GM19438 (cell line): ENCODE data around the gene TTC39B.
A peak's percentile ranks its signal among the peaks of the same experiment; 100 is the strongest.

Source experiments
- ATAC-seq: cut with Tn5 transposase; IDR thresholded peaks from one replicate; pipeline ENCODE4 v1.9.1; 2021; ENCODE audit warnings: low read depth; ENCODE audit not compliant: unreplicated experiment

Gene TTC39B

GRCh38 chr9:15231788-15232635, 75.0 kb downstream of the TTC39B start:
- peak; percentile 72 for ATAC-seq

GRCh38 chr9:15229409-15229808, 77.6 kb downstream of the TTC39B start:
- ATAC-seq, result no peak

GRCh38 chr9:15227491-15227890, 79.5 kb downstream of the TTC39B start:
- ATAC-seq, result no peak

- ATAC-seq, result no peak
Measured at GRCh38 chr9:15225564-15226126, 81.4 kb downstream of the TTC39B start.

- no peak for ATAC-seq
Measured at GRCh38 chr9:15222313-15222712, 84.7 kb downstream of the TTC39B start.

- no peak for ATAC-seq
Measured at GRCh38 chr9:15221746-15222145, 85.3 kb downstream of the TTC39B start.

- ATAC-seq, result no peak
Measured at GRCh38 chr9:15220658-15221318, 86.2 kb downstream of the TTC39B start.

- no peak for ATAC-seq
Measured at GRCh38 chr9:15219546-15219945, 87.5 kb downstream of the TTC39B start.

GRCh38 chr9:15218994-15219393, 88.0 kb downstream of the TTC39B start:
- ATAC-seq, result no peak

GRCh38 chr9:15213249-15213648, 93.8 kb downstream of the TTC39B start:
- ATAC-seq, result no peak

GRCh38 chr9:15211815-15212495, 95.1 kb downstream of the TTC39B start:
- ATAC-seq, result peak; percentile 40

GRCh38 chr9:15211160-15211814, 95.7 kb downstream of the TTC39B start:
- peak; percentile 86 for ATAC-seq

- no peak for ATAC-seq
Measured at GRCh38 chr9:15206903-15207696, 99.9 kb downstream of the TTC39B start.

GRCh38 chr9:15205632-15206420, 101.2 kb downstream of the TTC39B start:
- no peak for ATAC-seq

- ATAC-seq, result no peak
Measured at GRCh38 chr9:15203581-15203980, 103.4 kb downstream of the TTC39B start.

- ATAC-seq, result no peak
Measured at GRCh38 chr9:15200111-15200510, 106.9 kb downstream of the TTC39B start.

GRCh38 chr9:15192856-15193255, 114.2 kb downstream of the TTC39B start:
- ATAC-seq, result no peak

- ATAC-seq, result no peak
Measured at GRCh38 chr9:15191378-15191777, 115.6 kb downstream of the TTC39B start.

- no peak for ATAC-seq
Measured at GRCh38 chr9:15189481-15189880, 117.5 kb downstream of the TTC39B start.
